ENCODE results near the gene CYRIA. TPM values are rescaled to one million over a fixed set of nuclear protein-coding genes. Genes with fewer than 3 reads are reported as not detected.

The CYRIA gene
- total RNA-seq, 1 donor from 2014 or later, result 0.91 TPM

GRCh38 chr2:16625201-16625729, 40.4 kb downstream of the CYRIA start:
- Mint-ChIP-seq H3K27me3 (peaks cover 12% of the 10 kb centered on the region), H3K36me3 (ENCODE audit: insufficient read depth) (no peaks in the 10 kb centered on the region), H3K4me3 (ENCODE audit: low read depth) (no peak overlapping the region), H3K9me3 (ENCODE audit: low read depth) (no peaks in the 10 kb centered on the region), H3K27ac (no peak overlapping the region), H3K4me1 (ENCODE audit: low read depth) (no peaks in the 10 kb centered on the region)
- no peak for DNase-seq (ENCODE audit: low spot score, unreplicated experiment)
- no peak for TF ChIP-seq CTCF (IDR thresholded peaks at IDR 0.05; ENCODE audit: unreplicated experiment)

- TF ChIP-seq CTCF (IDR thresholded peaks at IDR 0.05; ENCODE audit: unreplicated experiment), result no peak
- Mint-ChIP-seq H3K27me3 (peaks cover 12% of the 10 kb centered on the region), H3K9me3 (ENCODE audit: low read depth) (no peaks in the 10 kb centered on the region), H3K27ac (no peak overlapping the region), H3K36me3 (ENCODE audit: insufficient read depth) (no peaks in the 10 kb centered on the region), H3K4me3 (ENCODE audit: low read depth) (no peak overlapping the region), H3K4me1 (ENCODE audit: low read depth) (no peaks in the 10 kb centered on the region)
- no peak for DNase-seq (ENCODE audit: low spot score, unreplicated experiment)
Measured at GRCh38 chr2:16624436-16624780, 41.2 kb downstream of the CYRIA start.

- Mint-ChIP-seq H3K9me3 (ENCODE audit: low read depth) (no peaks in the 10 kb centered on the region), H3K36me3 (ENCODE audit: insufficient read depth) (no peaks in the 10 kb centered on the region), H3K27me3 (peaks cover 12% of the 10 kb centered on the region), H3K4me3 (ENCODE audit: low read depth) (no peak overlapping the region), H3K27ac (no peak overlapping the region), H3K4me1 (ENCODE audit: low read depth) (no peaks in the 10 kb centered on the region)
- no peak for DNase-seq (ENCODE audit: low spot score, unreplicated experiment)
- TF ChIP-seq CTCF (IDR thresholded peaks at IDR 0.05; ENCODE audit: unreplicated experiment), result no peak
Measured at GRCh38 chr2:16623564-16624435, 41.8 kb downstream of the CYRIA start.

- peaks cover 12% of the 10 kb centered on the region for H3K27me3 Mint-ChIP-seq
- H3K4me3 Mint-ChIP-seq (ENCODE audit: low read depth), result no peak overlapping the region
- TF ChIP-seq CTCF (IDR thresholded peaks at IDR 0.05; ENCODE audit: unreplicated experiment), result no peak
- no peak overlapping the region for H3K27ac Mint-ChIP-seq
- H3K9me3 Mint-ChIP-seq (ENCODE audit: low read depth), result no peaks in the 10 kb centered on the region
- no peaks in the 10 kb centered on the region for H3K4me1 Mint-ChIP-seq (ENCODE audit: low read depth)
- H3K36me3 Mint-ChIP-seq (ENCODE audit: insufficient read depth), result no peaks in the 10 kb centered on the region
- no peak for DNase-seq (ENCODE audit: low spot score, unreplicated experiment)
Measured at GRCh38 chr2:16623031-16623430, 42.6 kb downstream of the CYRIA start.

- TF ChIP-seq CTCF (IDR thresholded peaks at IDR 0.05; ENCODE audit: unreplicated experiment), result no peak
- peaks cover 9% of the 10 kb centered on the region for H3K27me3 Mint-ChIP-seq
- no peak overlapping the region for H3K27ac Mint-ChIP-seq
- H3K9me3 Mint-ChIP-seq (ENCODE audit: low read depth), result no peaks in the 10 kb centered on the region
- H3K4me3 Mint-ChIP-seq (ENCODE audit: low read depth), result no peak overlapping the region
- no peaks in the 10 kb centered on the region for H3K36me3 Mint-ChIP-seq (ENCODE audit: insufficient read depth)
- no peak for DNase-seq (ENCODE audit: low spot score, unreplicated experiment)
- no peaks in the 10 kb centered on the region for H3K4me1 Mint-ChIP-seq (ENCODE audit: low read depth)
Measured at GRCh38 chr2:16622399-16622968, 43.1 kb downstream of the CYRIA start.
